WTC11 (cell line): ENCODE data around the gene BUD31. TPM values are rescaled to one million over a fixed set of nuclear protein-coding genes. Genes with fewer than 3 reads are reported as not detected.
A peak's percentile ranks its signal among the peaks of the same experiment; 100 is the strongest.
"Not testable (repeated sequence)": the region's sequence is repeated elsewhere in the genome, so short reads cannot be mapped to it uniquely, and the experiment has no call there.

Experiments
- ATAC-seq: fragments of 200-7000 bp; cut with Tn5 transposase; 2 replicates; pipeline ENCODE4 v1.10.0; 2021; ENCODE audit warnings: mild to moderate bottlenecking, moderate library complexity
- CTCF ChIA-PET: fragments of 300-600 bp; sonication (Branson Sonifier 250); formaldehyde crosslinking; loops from one replicate; lab custom pipeline; 2021; ENCODE audit warnings: antibody characterized with exemption; lab: Charles Lee
- POLR2A ChIA-PET: fragments of 350-600 bp; sonication (Branson Sonifier 250); formaldehyde crosslinking; loops from one replicate; lab custom pipeline; 2021; ENCODE audit warnings: antibody characterized with exemption; lab: Charles Lee
- DNase-seq: peaks from one replicate; pipeline ENCODE4 v3.0.0; 2021; ENCODE audit warnings: low spot score
- H3K27ac Mint-ChIP-seq: 2 replicates; pipeline ENCODE4 v1.8.0; 2021; ENCODE audit warnings: mixed read lengths
- H3K27me3 Mint-ChIP-seq: 2 replicates; pipeline ENCODE4 v1.8.0; 2021; ENCODE audit warnings: low read depth, mild to moderate bottlenecking, moderate library complexity, mixed read lengths
- H3K36me3 Mint-ChIP-seq: 2 replicates; pipeline ENCODE4 v1.8.0; 2021; ENCODE audit warnings: mixed read lengths
- H3K4me1 Mint-ChIP-seq: 2 replicates; pipeline ENCODE4 v1.8.0; 2022; ENCODE audit warnings: mixed read lengths
- H3K4me3 Mint-ChIP-seq: 2 replicates; pipeline ENCODE4 v1.8.0; 2021; ENCODE audit warnings: mild to moderate bottlenecking, moderate library complexity, mixed read lengths
- H3K9me3 Mint-ChIP-seq: 2 replicates; pipeline ENCODE4 v1.8.0; 2021; ENCODE audit warnings: mixed read lengths
- ATF1 ChIP-seq: sonication (generic); formaldehyde crosslinking; IDR thresholded peaks from 2 replicates; pipeline ENCODE4 v1.8.1; 2023; ENCODE audit warnings: mild to moderate bottlenecking, moderate library complexity, missing genetic modification reagents
- FOXJ3 ChIP-seq: sonication (generic); formaldehyde crosslinking; IDR thresholded peaks from 2 replicates; pipeline ENCODE4 v1.9.0; 2021; ENCODE audit warnings: missing genetic modification reagents, mild to moderate bottlenecking, borderline replicate concordance
- FOXK1 ChIP-seq: sonication (generic); formaldehyde crosslinking; IDR thresholded peaks from 2 replicates; pipeline ENCODE4 v1.8.0; 2022; ENCODE audit warnings: mild to moderate bottlenecking, moderate library complexity, missing genetic modification reagents
- FOXP1 ChIP-seq: sonication (generic); formaldehyde crosslinking; IDR thresholded peaks from 2 replicates; pipeline ENCODE4 v1.8.0; 2022; ENCODE audit warnings: missing genetic modification reagents, mild to moderate bottlenecking, moderate library complexity, borderline replicate concordance
- GTF2I ChIP-seq: fragments of 250-450 bp; sonication (Bioruptor Pico); conservative IDR thresholded peaks from 2 replicates; pipeline ENCODE4 v1.4.0; 2021; ENCODE audit warnings: mild to moderate bottlenecking
- IRF2 ChIP-seq: sonication (generic); formaldehyde crosslinking; IDR thresholded peaks from 2 replicates; pipeline ENCODE4 v1.8.0; 2022; ENCODE audit warnings: low read depth, missing genetic modification reagents, borderline replicate concordance
- NFATC4 ChIP-seq: fragments of 250-450 bp; sonication (Bioruptor Pico); IDR thresholded peaks from 2 replicates; pipeline ENCODE4 v1.9.0; 2021; ENCODE audit warnings: mild to moderate bottlenecking
- NR3C1 ChIP-seq: sonication (generic); formaldehyde crosslinking; conservative IDR thresholded peaks from 2 replicates; pipeline ENCODE4 v1.8.1; 2023; ENCODE audit warnings: low read depth, mild to moderate bottlenecking, missing genetic modification reagents
- ZBTB43 ChIP-seq: sonication (generic); formaldehyde crosslinking; IDR thresholded peaks from 2 replicates; pipeline ENCODE4 v1.8.1; 2023; ENCODE audit warnings: mild to moderate bottlenecking, missing genetic modification reagents
- ZNF281 ChIP-seq: sonication (generic); formaldehyde crosslinking; IDR thresholded peaks from 2 replicates; pipeline ENCODE4 v1.8.0; 2023; ENCODE audit warnings: mild to moderate bottlenecking, missing genetic modification reagents
- ZNF512 ChIP-seq: sonication (generic); formaldehyde crosslinking; IDR thresholded peaks from 2 replicates; pipeline ENCODE4 v1.8.1; 2022; ENCODE audit warnings: missing genetic modification reagents, borderline replicate concordance
- total RNA-seq: library from RNA; stranded (reverse); gene quantifications from 3 replicates; pipeline ENCODE4 v1.2.3, GENCODE V29; 2021
- TF ChIP-seq, protein P1 (sequence below): fragments of 250-450 bp; sonication (Bioruptor Pico); IDR thresholded peaks from 2 replicates; pipeline ENCODE4 v2.1.2; 2022; ENCODE audit warnings: mild to moderate bottlenecking, moderate library complexity

The BUD31 gene
- total RNA-seq, 1 experiment from 2014 or later, result 98.7 TPM

DNA sequence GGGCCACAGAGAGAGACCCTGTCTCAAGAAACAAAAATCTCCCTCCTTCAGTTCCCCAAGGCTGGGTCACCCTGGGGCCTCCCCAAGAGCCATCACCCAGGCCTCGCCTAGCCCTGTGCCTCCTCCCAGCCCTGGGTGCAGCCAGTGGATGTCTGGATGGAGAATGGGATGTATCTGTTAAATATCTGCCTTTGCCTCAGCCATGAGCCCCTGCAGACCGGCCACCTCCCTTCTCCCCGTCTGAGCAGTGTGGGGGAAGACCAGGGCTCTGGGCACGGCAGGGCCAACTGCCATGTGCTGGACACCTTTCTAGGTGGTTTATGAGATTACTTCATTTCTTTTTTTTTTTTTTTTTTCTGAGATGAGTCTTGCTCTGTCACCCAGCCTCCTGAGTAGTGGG is 24.2 kb upstream of the BUD31 start:
- DNase-seq, result no peak
- TF ChIP-seq FOXP1 (CRISPR knock-in tag) (no peak), ATF1 (CRISPR knock-in tag) (no peak), FOXJ3 (no peak)
- TF ChIP-seq, protein P1, sequence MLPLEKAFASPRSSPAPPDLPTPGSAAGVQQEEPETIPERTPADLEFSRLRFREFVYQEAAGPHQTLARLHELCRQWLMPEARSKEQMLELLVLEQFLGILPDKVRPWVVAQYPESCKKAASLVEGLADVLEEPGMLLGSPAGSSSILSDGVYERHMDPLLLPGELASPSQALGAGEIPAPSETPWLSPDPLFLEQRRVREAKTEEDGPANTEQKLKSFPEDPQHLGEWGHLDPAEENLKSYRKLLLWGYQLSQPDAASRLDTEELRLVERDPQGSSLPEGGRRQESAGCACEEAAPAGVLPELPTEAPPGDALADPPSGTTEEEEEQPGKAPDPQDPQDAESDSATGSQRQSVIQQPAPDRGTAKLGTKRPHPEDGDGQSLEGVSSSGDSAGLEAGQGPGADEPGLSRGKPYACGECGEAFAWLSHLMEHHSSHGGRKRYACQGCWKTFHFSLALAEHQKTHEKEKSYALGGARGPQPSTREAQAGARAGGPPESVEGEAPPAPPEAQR (CRISPR knock-in tag), result no peak
- no peak overlapping the region for H3K27ac Mint-ChIP-seq
- CTCF ChIA-PET, result no interaction called here
- H3K27me3 Mint-ChIP-seq, result no peaks in the 10 kb centered on the region
- H3K36me3 Mint-ChIP-seq, result peaks cover 18% of the 10 kb centered on the region
- POLR2A ChIA-PET, result no interaction called here
- ATAC-seq, result no peak
- no peak overlapping the region for H3K4me3 Mint-ChIP-seq
- H3K4me1 Mint-ChIP-seq, result peaks cover 6% of the 10 kb centered on the region
- no peaks in the 10 kb centered on the region for H3K9me3 Mint-ChIP-seq

GRCh38 chr7:99385564-99385963 is 23.2 kb upstream of the BUD31 start:
- Mint-ChIP-seq H3K4me3 (no peak overlapping the region), H3K27me3 (no peaks in the 10 kb centered on the region), H3K27ac (no peak overlapping the region), H3K4me1 (no peaks in the 10 kb centered on the region), H3K9me3 (no peaks in the 10 kb centered on the region), H3K36me3 (peaks cover 18% of the 10 kb centered on the region)
- POLR2A ChIA-PET, result no interaction called here
- ATAC-seq, result no peak
- no peak for TF ChIP-seq NR3C1 (CRISPR knock-in tag)
- no peak for TF ChIP-seq ZBTB43 (CRISPR knock-in tag)
- CTCF ChIA-PET, result interaction anchor here (2.0 kb wide), 1 partner anchor 12 kb away, joined by 10 read pairs; the partner anchor contains the start of gene ARPC1B
- no peak for DNase-seq

DNA sequence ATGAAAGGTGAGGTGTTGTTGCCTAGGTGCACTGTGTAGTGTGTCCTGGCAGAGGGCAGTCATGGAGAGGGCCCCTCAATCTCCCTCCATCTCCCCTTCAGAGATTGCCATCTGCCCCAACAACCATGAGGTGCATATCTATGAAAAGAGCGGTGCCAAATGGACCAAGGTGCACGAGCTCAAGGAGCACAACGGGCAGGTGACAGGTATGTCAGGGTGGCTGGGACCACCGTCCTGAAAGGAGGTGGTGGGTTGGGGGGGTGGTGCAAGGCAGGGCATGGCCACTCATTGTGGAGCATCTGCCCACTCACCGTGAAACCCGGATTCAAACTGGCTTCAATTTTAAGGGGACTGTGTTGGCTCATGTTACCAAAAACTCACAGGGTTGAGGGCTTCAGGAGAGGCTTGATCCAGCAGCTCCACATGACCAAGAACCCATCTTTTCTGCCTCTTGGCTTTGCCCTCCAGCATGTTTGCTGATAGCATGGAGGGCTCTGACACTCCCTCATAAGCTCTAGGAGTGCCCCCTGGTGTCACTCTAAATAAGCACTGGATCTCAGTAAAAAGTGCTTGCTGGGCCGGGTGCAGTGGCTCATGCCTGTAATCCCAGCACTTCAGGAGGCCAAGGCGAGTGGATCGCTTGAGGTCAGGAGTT is 22.1 kb upstream of the BUD31 start:
- H3K4me3 Mint-ChIP-seq, result no peak overlapping the region
- no peak for DNase-seq
- ChIA-PET CTCF (interaction anchor here (0.9 to 2.0 kb wide), 3 partner anchors 12 to 21 kb away, joined by 4 to 10 read pairs (median 4); partner anchors contain the start of gene ARPC1B), POLR2A (no interaction called here)
- H3K36me3 Mint-ChIP-seq, result peaks cover 17% of the 10 kb centered on the region
- no peaks in the 10 kb centered on the region for H3K27me3 Mint-ChIP-seq
- H3K4me1 Mint-ChIP-seq, result no peaks in the 10 kb centered on the region
- H3K27ac Mint-ChIP-seq, result no peak overlapping the region
- no peaks in the 10 kb centered on the region for H3K9me3 Mint-ChIP-seq
- TF ChIP-seq GTF2I (CRISPR knock-in tag) (peak; percentile 85), NFATC4 (CRISPR knock-in tag) (no peak), ZNF281 (CRISPR knock-in tag) (no peak), FOXK1 (CRISPR knock-in tag) (no peak), ATF1 (CRISPR knock-in tag) (no peak), ZNF512 (no peak), NR3C1 (CRISPR knock-in tag) (no peak), IRF2 (CRISPR knock-in tag) (no peak)
- peak; percentile 73 for ATAC-seq

DNA sequence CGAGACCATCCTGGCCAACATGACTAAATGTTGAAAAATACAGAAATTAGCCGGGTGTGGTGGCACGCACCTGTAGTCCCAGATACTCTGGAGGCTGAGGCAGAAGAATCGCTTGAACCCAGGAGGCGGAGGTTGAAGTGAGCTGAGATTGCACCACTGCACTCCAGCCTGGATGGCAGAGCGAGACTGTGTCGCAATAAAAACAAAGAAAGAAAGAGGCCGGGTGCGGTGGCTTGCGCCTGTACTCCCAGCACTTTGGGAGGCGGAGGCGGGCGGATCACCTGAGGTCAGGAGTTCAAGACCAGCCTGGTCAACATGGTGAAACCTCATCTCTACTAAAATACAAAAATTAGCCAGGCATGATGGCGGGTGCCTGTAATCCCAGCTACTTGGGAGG is 21.5 kb upstream of the BUD31 start:
- DNase-seq, H3K9me3 Mint-ChIP-seq, H3K4me1 Mint-ChIP-seq, ATAC-seq, POLR2A ChIA-PET, H3K4me3 Mint-ChIP-seq, H3K27ac Mint-ChIP-seq, H3K27me3 Mint-ChIP-seq: not testable (repeated sequence)
- CTCF ChIA-PET, result interaction anchor here (0.9 to 2.0 kb wide), 3 partner anchors 12 to 21 kb away, joined by 4 to 10 read pairs (median 4); partner anchors contain the start of gene ARPC1B
- H3K36me3 Mint-ChIP-seq, result peaks cover 17% of the 10 kb centered on the region
